A549 (cell line): Measurements from ENCODE around the gene ZNF223.

Experiments used
- CTCF ChIP-seq: fragments of >200 bp; sonication (Bioruptor Twin); formaldehyde crosslinking; IDR thresholded peaks from 3 replicates; pipeline ENCODE4 v1.5.1; 2016
- ESRRA ChIP-seq: fragments of 150-350 bp; IDR thresholded peaks from 2 replicates; pipeline ENCODE4 v1.6.1; 2014; ENCODE audit warnings: mild to moderate bottlenecking, low read length, borderline replicate concordance

DNA sequence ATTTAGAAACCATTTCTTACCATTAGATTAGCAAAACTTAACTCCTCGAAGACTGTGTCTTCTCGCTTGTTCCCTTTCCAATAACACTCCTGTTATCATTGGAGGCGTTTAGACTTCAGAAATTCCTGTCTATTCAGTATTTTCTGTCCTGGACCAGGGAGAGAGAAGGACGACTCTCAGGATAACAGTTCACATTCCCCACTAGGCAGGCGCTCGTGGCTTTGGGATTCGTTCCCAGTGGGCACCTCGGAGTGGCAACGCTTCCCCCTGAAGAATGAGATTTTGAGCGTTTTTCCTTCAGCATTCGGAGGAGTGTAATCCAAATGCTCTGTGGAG, 60.9 kb downstream of the ZNF223 start:
- TF ChIP-seq CTCF (no peak), ESRRA (no peak)
